Ishikawa (cell line): Measurements from ENCODE around the gene GPX1.

Experiments
- CEBPB ChIP-seq: IDR thresholded peaks from 2 replicates; pipeline ENCODE4 v1.6.1; 2012
- CREB1 ChIP-seq: IDR thresholded peaks from 2 replicates; pipeline ENCODE4 v1.6.1; 2012; ENCODE audit warnings: low read depth
- EGR1 ChIP-seq: IDR thresholded peaks from 2 replicates; pipeline ENCODE4 v1.6.1; 2012
- EP300 ChIP-seq: IDR thresholded peaks from 2 replicates; pipeline ENCODE4 v1.6.1; 2012; ENCODE audit warnings: borderline replicate concordance
- FOXM1 ChIP-seq: IDR thresholded peaks from 2 replicates; pipeline ENCODE4 v1.6.1; 2012; ENCODE audit warnings: low read depth, borderline replicate concordance
- NFIC ChIP-seq: IDR thresholded peaks from 2 replicates; pipeline ENCODE4 v1.6.1; 2012
- RAD21 ChIP-seq: IDR thresholded peaks from 2 replicates; pipeline ENCODE4 v1.6.1; 2012; ENCODE audit warnings: low read depth
- TAF1 ChIP-seq: IDR thresholded peaks from 2 replicates; pipeline ENCODE4 v1.6.1; 2012; ENCODE audit warnings: low read depth, mild to moderate bottlenecking
- TCF12 ChIP-seq: IDR thresholded peaks from 2 replicates; pipeline ENCODE4 v1.6.1; 2012; ENCODE audit warnings: low read depth
- TEAD4 ChIP-seq: IDR thresholded peaks from 2 replicates; pipeline ENCODE4 v1.6.1; 2012
- YY1 ChIP-seq: IDR thresholded peaks from 2 replicates; pipeline ENCODE4 v1.6.1; 2012; ENCODE audit warnings: low read depth
- ZBTB7A ChIP-seq: IDR thresholded peaks from 2 replicates; pipeline ENCODE4 v1.6.1; 2012; ENCODE audit warnings: low read depth
- TF ChIP-seq, protein P1 (sequence below): IDR thresholded peaks from 2 replicates; pipeline ENCODE4 v1.6.1; 2012
- TF ChIP-seq, protein P2 (sequence below): IDR thresholded peaks from 2 replicates; pipeline ENCODE4 v1.6.1; 2012
- TF ChIP-seq, protein P3 (sequence below): IDR thresholded peaks from 2 replicates; pipeline ENCODE4 v1.6.1; 2012; ENCODE audit warnings: low read depth, mild to moderate bottlenecking

GPX1 gene

DNA sequence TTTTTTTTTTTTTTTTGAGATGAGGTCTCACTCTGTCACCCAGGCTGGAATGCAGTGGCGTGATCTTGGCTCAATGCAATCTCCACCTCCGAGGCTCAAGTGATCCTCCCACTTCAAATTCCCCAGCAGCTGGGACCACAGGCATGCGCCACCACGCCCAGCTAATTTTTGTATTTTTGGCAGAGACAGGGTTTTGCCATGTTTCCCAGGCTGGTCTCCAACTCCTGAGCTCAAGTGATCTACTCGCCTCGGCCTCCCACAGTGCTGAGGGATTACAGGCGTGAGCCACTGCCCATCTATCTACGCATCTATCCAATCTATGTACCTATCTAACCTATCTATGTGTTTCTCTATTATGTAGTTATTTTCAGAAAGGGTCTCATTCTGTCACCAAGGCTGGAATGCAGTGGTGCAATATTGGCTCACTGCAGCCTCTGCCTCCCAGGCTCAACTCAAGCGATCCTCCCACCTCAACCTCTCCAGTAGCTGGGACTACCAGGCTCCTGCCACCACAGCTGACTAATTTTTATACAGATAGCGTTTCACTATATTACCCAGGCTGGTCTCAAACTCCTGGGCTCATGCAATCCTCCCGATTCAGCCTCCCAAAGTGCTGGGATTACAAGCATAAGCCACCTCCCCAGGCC is 20.2 kb upstream of the GPX1 start:
- TF ChIP-seq EP300 (no peak), EGR1 (no peak), CEBPB (no peak), RAD21 (no peak), NFIC (no peak), CREB1 (no peak), YY1 (no peak), ZBTB7A (no peak), TAF1 (no peak)
- TF ChIP-seq, protein P1, sequence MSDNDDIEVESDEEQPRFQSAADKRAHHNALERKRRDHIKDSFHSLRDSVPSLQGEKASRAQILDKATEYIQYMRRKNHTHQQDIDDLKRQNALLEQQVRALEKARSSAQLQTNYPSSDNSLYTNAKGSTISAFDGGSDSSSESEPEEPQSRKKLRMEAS = no peak
- TF ChIP-seq, protein P2, sequence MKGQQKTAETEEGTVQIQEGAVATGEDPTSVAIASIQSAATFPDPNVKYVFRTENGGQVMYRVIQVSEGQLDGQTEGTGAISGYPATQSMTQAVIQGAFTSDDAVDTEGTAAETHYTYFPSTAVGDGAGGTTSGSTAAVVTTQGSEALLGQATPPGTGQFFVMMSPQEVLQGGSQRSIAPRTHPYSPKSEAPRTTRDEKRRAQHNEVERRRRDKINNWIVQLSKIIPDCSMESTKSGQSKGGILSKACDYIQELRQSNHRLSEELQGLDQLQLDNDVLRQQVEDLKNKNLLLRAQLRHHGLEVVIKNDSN = no peak
- TF ChIP-seq, protein P3, sequence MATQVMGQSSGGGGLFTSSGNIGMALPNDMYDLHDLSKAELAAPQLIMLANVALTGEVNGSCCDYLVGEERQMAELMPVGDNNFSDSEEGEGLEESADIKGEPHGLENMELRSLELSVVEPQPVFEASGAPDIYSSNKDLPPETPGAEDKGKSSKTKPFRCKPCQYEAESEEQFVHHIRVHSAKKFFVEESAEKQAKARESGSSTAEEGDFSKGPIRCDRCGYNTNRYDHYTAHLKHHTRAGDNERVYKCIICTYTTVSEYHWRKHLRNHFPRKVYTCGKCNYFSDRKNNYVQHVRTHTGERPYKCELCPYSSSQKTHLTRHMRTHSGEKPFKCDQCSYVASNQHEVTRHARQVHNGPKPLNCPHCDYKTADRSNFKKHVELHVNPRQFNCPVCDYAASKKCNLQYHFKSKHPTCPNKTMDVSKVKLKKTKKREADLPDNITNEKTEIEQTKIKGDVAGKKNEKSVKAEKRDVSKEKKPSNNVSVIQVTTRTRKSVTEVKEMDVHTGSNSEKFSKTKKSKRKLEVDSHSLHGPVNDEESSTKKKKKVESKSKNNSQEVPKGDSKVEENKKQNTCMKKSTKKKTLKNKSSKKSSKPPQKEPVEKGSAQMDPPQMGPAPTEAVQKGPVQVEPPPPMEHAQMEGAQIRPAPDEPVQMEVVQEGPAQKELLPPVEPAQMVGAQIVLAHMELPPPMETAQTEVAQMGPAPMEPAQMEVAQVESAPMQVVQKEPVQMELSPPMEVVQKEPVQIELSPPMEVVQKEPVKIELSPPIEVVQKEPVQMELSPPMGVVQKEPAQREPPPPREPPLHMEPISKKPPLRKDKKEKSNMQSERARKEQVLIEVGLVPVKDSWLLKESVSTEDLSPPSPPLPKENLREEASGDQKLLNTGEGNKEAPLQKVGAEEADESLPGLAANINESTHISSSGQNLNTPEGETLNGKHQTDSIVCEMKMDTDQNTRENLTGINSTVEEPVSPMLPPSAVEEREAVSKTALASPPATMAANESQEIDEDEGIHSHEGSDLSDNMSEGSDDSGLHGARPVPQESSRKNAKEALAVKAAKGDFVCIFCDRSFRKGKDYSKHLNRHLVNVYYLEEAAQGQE = no peak

DNA sequence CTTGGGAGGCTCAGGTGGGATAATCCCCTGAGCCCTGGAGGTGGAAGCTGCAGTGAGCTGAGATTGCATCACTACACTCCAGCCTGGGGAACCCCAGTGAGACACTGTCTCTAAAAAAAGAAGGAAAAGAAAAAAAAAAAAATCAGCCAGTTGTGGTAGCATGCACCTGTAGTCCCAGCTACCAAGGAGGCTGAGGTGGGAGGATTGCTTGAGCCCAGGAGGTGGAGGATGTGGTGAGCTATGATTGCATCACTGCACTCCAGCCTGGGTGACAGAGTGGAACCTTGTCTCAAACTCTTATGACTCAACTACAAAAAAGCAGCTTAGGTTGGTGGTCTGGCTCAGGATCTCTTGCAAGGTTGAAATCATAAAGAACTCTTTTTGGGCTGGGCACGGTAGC is 19.3 kb upstream of the GPX1 start:
- TF ChIP-seq, protein P2 = no peak
- TF ChIP-seq YY1 = no peak
- TF ChIP-seq NFIC = no peak
- no peak for TF ChIP-seq ZBTB7A
- TF ChIP-seq CREB1 = no peak
- TF ChIP-seq EP300 = no peak
- TF ChIP-seq EGR1 = no peak
- TF ChIP-seq FOXM1 = no peak
- no peak for TF ChIP-seq RAD21
- TF ChIP-seq TCF12 = no peak
- TF ChIP-seq, protein P1 = no peak
- no peak; the same call in 1 of the 2 replicates for TF ChIP-seq CEBPB

DNA sequence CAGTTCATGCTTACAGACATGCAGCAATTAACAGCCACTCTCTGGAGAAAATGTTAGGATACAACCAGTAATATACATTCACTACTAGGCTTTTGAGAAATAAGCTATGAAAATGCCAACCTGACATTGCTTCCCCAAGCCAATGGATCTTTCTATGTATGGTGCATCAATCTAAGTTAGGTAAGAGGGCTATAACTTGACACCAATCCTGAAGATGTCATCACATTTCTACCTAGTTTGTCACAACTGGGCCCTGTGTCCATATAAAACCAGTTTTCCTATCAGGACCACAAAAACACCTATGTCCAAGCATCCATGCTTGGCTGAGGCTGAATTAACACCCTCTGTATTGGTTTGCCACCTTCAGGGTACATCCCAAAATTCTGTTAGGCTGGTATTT is 13.8 kb upstream of the GPX1 start:
- TF ChIP-seq CREB1 (no peak), CEBPB (no peak), RAD21 (no peak), YY1 (no peak)
- TF ChIP-seq, protein P1 = no peak

DNA sequence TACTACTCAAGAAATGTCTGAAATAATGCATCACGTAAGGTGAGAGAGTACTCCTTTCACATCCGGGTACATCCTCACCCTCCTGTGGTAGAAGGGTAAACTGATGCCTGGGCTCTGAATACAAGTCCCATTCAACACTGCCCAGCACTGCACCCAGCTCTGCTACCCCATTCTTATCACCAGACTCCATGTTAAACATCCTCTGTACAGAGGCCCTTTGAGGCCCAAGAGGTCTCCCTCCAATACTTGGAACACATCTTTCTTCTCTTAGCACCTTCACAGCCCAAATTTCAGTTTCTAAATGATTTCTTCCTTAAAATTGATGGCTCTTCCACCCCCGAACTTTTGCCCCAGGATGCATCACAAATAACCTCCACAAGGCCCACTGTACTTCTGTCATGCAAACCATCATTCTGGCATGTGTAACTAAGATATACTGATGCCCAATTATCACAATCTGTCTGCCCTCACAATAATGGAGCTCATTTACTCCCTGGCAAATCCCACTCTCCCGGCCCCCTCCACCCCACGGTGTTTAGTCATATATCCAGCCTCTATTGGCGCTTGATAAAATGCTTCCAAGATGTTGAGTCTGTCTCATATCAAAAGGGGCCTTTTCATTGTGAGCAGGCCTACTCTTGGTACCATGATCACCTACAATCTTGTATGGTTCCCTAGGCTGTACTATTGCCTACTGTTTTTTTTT is 12.6 kb upstream of the GPX1 start:
- TF ChIP-seq EGR1 (no peak), TCF12 (no peak), NFIC (no peak), CREB1 (no peak), FOXM1 (no peak), TEAD4 (no peak), YY1 (no peak), CEBPB (no peak), ZBTB7A (no peak), RAD21 (no peak), TAF1 (no peak), EP300 (no peak)
- TF ChIP-seq, protein P1 = no peak
- TF ChIP-seq, protein P3 = no peak
- TF ChIP-seq, protein P2 = no peak
